Measurements from ENCODE around the gene MOV10. TPM values are rescaled to one million over a fixed set of nuclear protein-coding genes. Genes with fewer than 3 reads are reported as not detected.

MOV10 gene
- polyA plus RNA-seq, 1 donor (not counting 4 experiments of a cell fraction or from before 2014, with no cell fraction given), result 28.6 TPM

GRCh38 chr1:112712191-112712590 is 37.7 kb downstream of the MOV10 start:
- Histone ChIP-seq H3K4me2 (ENCODE audit: control insufficient read depth, extremely low read depth, insufficient read depth, low read depth, low read length) (no peak overlapping the region), H3K4me3 (ENCODE audit: control insufficient read depth in 2 of 3, extremely low read depth in 1 of 3, insufficient read depth in 2 of 3, low read depth in 1 of 3, low read length in 3 of 3) (no peak overlapping the region), H3K27ac (ENCODE audit: control insufficient read depth, insufficient read depth, low read length) (no peak overlapping the region), H3K27me3 (ENCODE audit: control insufficient read depth, extremely low read depth, insufficient read depth, low read length) (no peaks in the 10 kb centered on the region), H3K9ac (ENCODE audit: control insufficient read depth, extremely low read depth, insufficient read depth, low read length) (no peak overlapping the region), H4K20me1 (ENCODE audit: control insufficient read depth, extremely low read depth, insufficient read depth, low read length) (no peaks in the 10 kb centered on the region), H3K9me3 (ENCODE audit: control insufficient read depth, low read depth, low read length) (no peaks in the 10 kb centered on the region), H3K4me1 (ENCODE audit: control insufficient read depth, extremely low read depth, insufficient read depth, low read length) (peaks cover 13% of the 10 kb centered on the region), H3K36me3 (ENCODE audit: control insufficient read depth in 2 of 2, extremely low read depth in 1 of 2, insufficient read depth in 2 of 2, low read length in 2 of 2) (peaks cover 10 to 12% of the 10 kb centered on the region in 2 experiments), H3K9me1 (ENCODE audit: control insufficient read depth, extremely low read depth, insufficient read depth, low read length) (no peaks in the 10 kb centered on the region), H3K79me2 (ENCODE audit: control insufficient read depth, insufficient read depth, low read length) (no peaks in the 10 kb centered on the region), H2AFZ (ENCODE audit: control insufficient read depth, low read length) (no peak overlapping the region)
- no peak for FAIRE-seq
- TF ChIP-seq CTCF (optimal IDR thresholded peaks at IDR 0.05 in 1 of 3, IDR thresholded peaks at IDR 0.05 in 1 of 3, conservative IDR thresholded peaks at IDR 0.05 in 1 of 3; ENCODE audit: extremely low read depth in 1 of 3, insufficient read depth in 2 of 3, low read length in 3 of 3) (no peak), EZH2 (IDR thresholded peaks at IDR 0.05; ENCODE audit: low read length) (no peak)
- no peak for DNase-seq (ENCODE audit: low read depth, low spot score)
- dilution Hi-C loops (cut with MboI; ENCODE audit: extremely low pct_ligation_motif_present, low sequenced_read_pairs), result no loop called here

GRCh38 chr1:112712701-112713128 is 38.3 kb downstream of the MOV10 start:
- Histone ChIP-seq H3K9me3 (ENCODE audit: control insufficient read depth, low read depth, low read length) (no peaks in the 10 kb centered on the region), H4K20me1 (ENCODE audit: control insufficient read depth, extremely low read depth, insufficient read depth, low read length) (no peaks in the 10 kb centered on the region), H3K27me3 (ENCODE audit: control insufficient read depth, extremely low read depth, insufficient read depth, low read length) (no peaks in the 10 kb centered on the region), H3K9me1 (ENCODE audit: control insufficient read depth, extremely low read depth, insufficient read depth, low read length) (no peaks in the 10 kb centered on the region), H3K9ac (ENCODE audit: control insufficient read depth, extremely low read depth, insufficient read depth, low read length) (no peak overlapping the region), H3K79me2 (ENCODE audit: control insufficient read depth, insufficient read depth, low read length) (no peaks in the 10 kb centered on the region), H3K4me2 (ENCODE audit: control insufficient read depth, extremely low read depth, insufficient read depth, low read depth, low read length) (no peak overlapping the region), H2AFZ (ENCODE audit: control insufficient read depth, low read length) (no peak overlapping the region), H3K4me3 (ENCODE audit: control insufficient read depth in 2 of 3, extremely low read depth in 1 of 3, insufficient read depth in 2 of 3, low read depth in 1 of 3, low read length in 3 of 3) (no peak overlapping the region), H3K27ac (ENCODE audit: control insufficient read depth, insufficient read depth, low read length) (no peak overlapping the region), H3K4me1 (ENCODE audit: control insufficient read depth, extremely low read depth, insufficient read depth, low read length) (peaks cover 11% of the 10 kb centered on the region), H3K36me3 (ENCODE audit: control insufficient read depth in 2 of 2, extremely low read depth in 1 of 2, insufficient read depth in 2 of 2, low read length in 2 of 2) (peaks cover 10 to 12% of the 10 kb centered on the region in 2 experiments)
- DNase-seq (ENCODE audit: low read depth, low spot score) (no peak), FAIRE-seq (no peak)
- TF ChIP-seq EZH2 (IDR thresholded peaks at IDR 0.05; ENCODE audit: low read length) (no peak), CTCF (optimal IDR thresholded peaks at IDR 0.05 in 1 of 3, IDR thresholded peaks at IDR 0.05 in 1 of 3, conservative IDR thresholded peaks at IDR 0.05 in 1 of 3; ENCODE audit: extremely low read depth in 1 of 3, insufficient read depth in 2 of 3, low read length in 3 of 3) (no peak)
- dilution Hi-C loops (cut with MboI; ENCODE audit: extremely low pct_ligation_motif_present, low sequenced_read_pairs), result no loop called here
